HepG2 (cell line): Measurements from ENCODE around the gene MSL2. TPM values are rescaled to one million over a fixed set of nuclear protein-coding genes. Genes with fewer than 3 reads are reported as not detected.
A peak's percentile ranks its signal among the peaks of the same experiment; 100 is the strongest.

Source experiments
- CENPT ChIP-seq: sonication (generic); formaldehyde crosslinking; IDR thresholded peaks from 2 replicates; pipeline ENCODE4 v1.8.0; 2022; ENCODE audit warnings: low read depth, mild to moderate bottlenecking, moderate library complexity, missing genetic modification reagents
- CHD4 ChIP-seq: fragments of 200-600 bp; sonication (generic); IDR thresholded peaks from 2 replicates; pipeline ENCODE4 v1.7.0; 2017; ENCODE audit warnings: mild to moderate bottlenecking, low read length, borderline replicate concordance
- GATAD1 ChIP-seq: IDR thresholded peaks from 2 replicates; pipeline ENCODE4 v1.6.1; 2016; ENCODE audit warnings: missing genetic modification reagents, missing compliant biosample characterization
- HIVEP1 ChIP-seq: sonication (generic); formaldehyde crosslinking; IDR thresholded peaks from 2 replicates; pipeline ENCODE4 v1.4.0; 2020; ENCODE audit warnings: mild to moderate bottlenecking, missing genetic modification reagents
- MIXL1 ChIP-seq: IDR thresholded peaks from 2 replicates; pipeline ENCODE4 v1.6.1; 2016
- MYC ChIP-seq: sonication (generic); formaldehyde crosslinking; IDR thresholded peaks from 2 replicates; pipeline ENCODE4 v1.9.0; 2021; ENCODE audit warnings: missing genetic modification reagents, borderline replicate concordance
- NCOA5 ChIP-seq: sonication (generic); formaldehyde crosslinking; IDR thresholded peaks from 2 replicates; pipeline ENCODE4 v1.4.0; 2020; ENCODE audit warnings: missing genetic modification reagents
- NFE2 ChIP-seq: sonication (generic); formaldehyde crosslinking; IDR thresholded peaks from 2 replicates; pipeline ENCODE4 v1.4.0; 2020; ENCODE audit warnings: missing genetic modification reagents
- RAD51 ChIP-seq: fragments of 450-650 bp; IDR thresholded peaks from 2 replicates; pipeline ENCODE4 v1.6.1; 2016; ENCODE audit warnings: borderline replicate concordance
- RBM22 ChIP-seq: fragments of 200-400 bp; formaldehyde crosslinking; optimal IDR thresholded peaks from 2 replicates; pipeline ENCODE3; 2017; ENCODE audit warnings: mild to moderate bottlenecking, low read length, moderate library complexity
- SPEN ChIP-seq: sonication (generic); formaldehyde crosslinking; IDR thresholded peaks from 2 replicates; pipeline ENCODE4 v1.5.1; 2020; ENCODE audit warnings: low read depth, mild to moderate bottlenecking, missing genetic modification reagents
- TCF7L2 ChIP-seq: IDR thresholded peaks from 2 replicates; pipeline ENCODE4 v1.6.1; 2011; ENCODE audit warnings: mild to moderate bottlenecking, low read depth, low read length, moderate library complexity
- ZBTB20 ChIP-seq: sonication (generic); formaldehyde crosslinking; IDR thresholded peaks from 2 replicates; pipeline ENCODE4 v1.8.1; 2023; ENCODE audit warnings: missing genetic modification reagents, low read depth, mild to moderate bottlenecking, borderline replicate concordance
- ZFP82 ChIP-seq: sonication (generic); formaldehyde crosslinking; IDR thresholded peaks from 2 replicates; pipeline ENCODE4 v1.5.1; 2020; ENCODE audit warnings: mild to moderate bottlenecking, missing genetic modification reagents, borderline replicate concordance
- ZNF329 ChIP-seq: sonication (generic); formaldehyde crosslinking; IDR thresholded peaks from 2 replicates; pipeline ENCODE4 v1.9.0; 2021; ENCODE audit warnings: low read depth, mild to moderate bottlenecking, missing genetic modification reagents
- ZNF337 ChIP-seq: sonication (generic); formaldehyde crosslinking; IDR thresholded peaks from 2 replicates; pipeline ENCODE4 v1.5.1; 2020; ENCODE audit warnings: missing genetic modification reagents, low read depth, mild to moderate bottlenecking, borderline replicate concordance
- ZNF383 ChIP-seq: sonication (generic); formaldehyde crosslinking; IDR thresholded peaks from 2 replicates; pipeline ENCODE4 v1.4.0; 2020; ENCODE audit warnings: missing genetic modification reagents, mild to moderate bottlenecking, borderline replicate concordance
- ZNF510 ChIP-seq: sonication (generic); formaldehyde crosslinking; IDR thresholded peaks from 2 replicates; pipeline ENCODE4 v1.4.0; 2020; ENCODE audit warnings: low read depth, mild to moderate bottlenecking, missing genetic modification reagents
- ZNF552 ChIP-seq: sonication (generic); formaldehyde crosslinking; IDR thresholded peaks from 2 replicates; pipeline ENCODE4 v1.9.0; 2022; ENCODE audit warnings: missing genetic modification reagents, mild to moderate bottlenecking, borderline replicate concordance
- ZSCAN25 ChIP-seq: sonication (generic); formaldehyde crosslinking; IDR thresholded peaks from 2 replicates; pipeline ENCODE4 v1.8.0; 2022; ENCODE audit warnings: mild to moderate bottlenecking, missing genetic modification reagents
- polyA plus RNA-seq, 8 experiments: library from polyadenylated mRNA; depleted of rRNA in 3 of 8; stranded (reverse) in 7 of 8; unstranded in 1 of 8; fragments of >200 nt; fragmentation: Illumina TruSeq in 4 of 8; extraction: Trizol in 4 of 8; gene quantifications; 2 replicates each; pipeline versions ENCODE4 v1.2.1 to v1.2.3, GENCODE V29; 2011 to 2016; ENCODE audit warnings: low read depth in 4 of 8, missing spikeins in 1 of 8, mixed read lengths in 1 of 8; ENCODE audit not compliant: insufficient read depth in 1 of 8
- total RNA-seq, 5 experiments: library from RNA; depleted of rRNA; stranded (reverse); fragments of >200 nt; fragmentation: Illumina TruSeq; extraction: Trizol; gene quantifications; 2 replicates each; pipeline ENCODE4 v1.2.3, GENCODE V29; 2016; ENCODE audit warnings: low read depth in 1 of 5
- TF ChIP-seq, protein P1 (sequence below): sonication (generic); formaldehyde crosslinking; IDR thresholded peaks from 2 replicates; pipeline ENCODE4 v1.4.0; 2020; ENCODE audit warnings: mild to moderate bottlenecking, missing genetic modification reagents, borderline replicate concordance
- TF ChIP-seq, protein P2 (sequence below): fragments of 450-650 bp; IDR thresholded peaks from 2 replicates; pipeline ENCODE4 v1.6.1; 2017
- TF ChIP-seq, protein P3 (sequence below): sonication (generic); formaldehyde crosslinking; IDR thresholded peaks from 2 replicates; pipeline ENCODE4 v1.5.0; 2020; ENCODE audit warnings: mild to moderate bottlenecking, low read depth, missing genetic modification reagents, borderline replicate concordance
- TF ChIP-seq, protein P4 (sequence below): IDR thresholded peaks from 2 replicates; pipeline ENCODE4 v1.6.1; 2018; ENCODE audit warnings: missing genetic modification reagents, mild to moderate bottlenecking, missing compliant biosample characterization
- TF ChIP-seq, protein P5 (sequence below): sonication (generic); formaldehyde crosslinking; IDR thresholded peaks from 2 replicates; pipeline ENCODE4 v1.5.1; 2020; ENCODE audit warnings: missing genetic modification reagents, mild to moderate bottlenecking, borderline replicate concordance

The MSL2 gene
- total and polyA plus RNA-seq, 2 of the 13 experiments (the other 11 are each of a cell fraction or from before 2014, with no cell fraction given): 6.9 to 11.7 TPM

DNA sequence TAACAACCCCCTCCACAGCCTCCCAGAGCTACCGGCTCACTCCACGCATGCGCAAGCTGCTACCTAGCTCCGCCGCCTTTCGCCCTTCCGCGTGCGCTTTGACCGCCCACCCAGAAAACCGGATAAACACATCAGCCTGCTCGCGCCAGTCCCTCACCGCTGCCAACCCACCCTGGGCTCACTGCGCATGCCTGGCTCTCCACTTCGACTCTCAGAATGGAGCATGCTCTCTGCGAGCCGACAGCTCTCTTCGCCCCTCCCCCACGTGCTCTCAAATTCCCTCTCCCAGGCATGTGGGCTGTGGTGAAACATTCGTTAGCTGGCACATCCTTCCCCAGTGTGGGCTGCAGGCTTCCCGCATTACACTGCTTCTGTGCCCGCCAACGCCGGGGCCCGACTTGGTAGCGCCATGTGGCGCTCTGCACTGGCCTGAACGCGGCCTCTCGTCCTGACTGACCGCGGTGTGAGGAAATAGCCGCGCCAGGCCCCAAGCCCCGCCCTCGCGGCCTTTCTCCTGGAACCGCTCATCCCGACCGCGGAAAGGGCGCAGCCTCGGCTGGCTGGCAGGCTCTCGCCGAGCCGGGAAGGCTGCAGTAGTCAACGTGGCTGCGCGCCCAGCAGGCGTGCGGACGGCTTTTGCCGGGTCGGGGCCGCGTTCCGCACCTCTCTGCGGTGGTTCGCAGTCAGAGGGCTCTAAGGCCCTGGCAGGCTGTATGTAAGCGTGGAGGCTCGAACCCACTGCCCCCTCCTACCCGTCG, 445 bp upstream of the MSL2 start (continued):
- TF ChIP-seq, protein P1, sequence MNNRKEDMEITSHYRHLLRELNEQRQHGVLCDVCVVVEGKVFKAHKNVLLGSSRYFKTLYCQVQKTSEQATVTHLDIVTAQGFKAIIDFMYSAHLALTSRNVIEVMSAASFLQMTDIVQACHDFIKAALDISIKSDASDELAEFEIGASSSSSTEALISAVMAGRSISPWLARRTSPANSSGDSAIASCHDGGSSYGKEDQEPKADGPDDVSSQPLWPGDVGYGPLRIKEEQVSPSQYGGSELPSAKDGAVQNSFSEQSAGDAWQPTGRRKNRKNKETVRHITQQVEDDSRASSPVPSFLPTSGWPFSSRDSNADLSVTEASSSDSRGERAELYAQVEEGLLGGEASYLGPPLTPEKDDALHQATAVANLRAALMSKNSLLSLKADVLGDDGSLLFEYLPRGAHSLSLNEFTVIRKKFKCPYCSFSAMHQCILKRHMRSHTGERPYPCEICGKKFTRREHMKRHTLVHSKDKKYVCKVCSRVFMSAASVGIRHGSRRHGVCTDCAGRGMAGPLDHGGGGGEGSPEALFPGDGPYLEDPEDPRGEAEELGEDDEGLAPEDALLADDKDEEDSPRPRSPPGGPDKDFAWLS: no peak
- TF ChIP-seq ZBTB20: peak; percentile 94; the same call in 1 of the 2 replicates
- TF ChIP-seq, protein P2, sequence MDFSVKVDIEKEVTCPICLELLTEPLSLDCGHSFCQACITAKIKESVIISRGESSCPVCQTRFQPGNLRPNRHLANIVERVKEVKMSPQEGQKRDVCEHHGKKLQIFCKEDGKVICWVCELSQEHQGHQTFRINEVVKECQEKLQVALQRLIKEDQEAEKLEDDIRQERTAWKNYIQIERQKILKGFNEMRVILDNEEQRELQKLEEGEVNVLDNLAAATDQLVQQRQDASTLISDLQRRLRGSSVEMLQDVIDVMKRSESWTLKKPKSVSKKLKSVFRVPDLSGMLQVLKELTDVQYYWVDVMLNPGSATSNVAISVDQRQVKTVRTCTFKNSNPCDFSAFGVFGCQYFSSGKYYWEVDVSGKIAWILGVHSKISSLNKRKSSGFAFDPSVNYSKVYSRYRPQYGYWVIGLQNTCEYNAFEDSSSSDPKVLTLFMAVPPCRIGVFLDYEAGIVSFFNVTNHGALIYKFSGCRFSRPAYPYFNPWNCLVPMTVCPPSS: no peak
- TF ChIP-seq ZNF337 (CRISPR knock-in tag): peak; percentile 98
- peak; percentile 97 for TF ChIP-seq HIVEP1 (CRISPR knock-in tag)
- peak; percentile 90 for TF ChIP-seq ZNF329 (CRISPR knock-in tag)
- TF ChIP-seq MYC (CRISPR knock-in tag): peak; percentile 100
- TF ChIP-seq, protein P3, sequence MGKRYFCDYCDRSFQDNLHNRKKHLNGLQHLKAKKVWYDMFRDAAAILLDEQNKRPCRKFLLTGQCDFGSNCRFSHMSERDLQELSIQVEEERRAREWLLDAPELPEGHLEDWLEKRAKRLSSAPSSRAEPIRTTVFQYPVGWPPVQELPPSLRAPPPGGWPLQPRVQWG: no peak
- TF ChIP-seq CHD4: 0 out of 2 replicates have a peak, but pooled peaks have one; percentile 38
- TF ChIP-seq NCOA5 (CRISPR knock-in tag): peak; percentile 91; the same call in 1 of the 2 replicates
- peak; percentile 97 for TF ChIP-seq CENPT (CRISPR knock-in tag)
- peak; percentile 95 for TF ChIP-seq SPEN (CRISPR knock-in tag)
- TF ChIP-seq ZNF510 (CRISPR knock-in tag): peak; percentile 94; the same call in 1 of the 2 replicates
- TF ChIP-seq MIXL1 (CRISPR knock-in tag): peak; percentile 78
- TF ChIP-seq ZFP82: 0 out of 2 replicates have a peak, but pooled peaks have one; percentile 48
- TF ChIP-seq, protein P4, sequence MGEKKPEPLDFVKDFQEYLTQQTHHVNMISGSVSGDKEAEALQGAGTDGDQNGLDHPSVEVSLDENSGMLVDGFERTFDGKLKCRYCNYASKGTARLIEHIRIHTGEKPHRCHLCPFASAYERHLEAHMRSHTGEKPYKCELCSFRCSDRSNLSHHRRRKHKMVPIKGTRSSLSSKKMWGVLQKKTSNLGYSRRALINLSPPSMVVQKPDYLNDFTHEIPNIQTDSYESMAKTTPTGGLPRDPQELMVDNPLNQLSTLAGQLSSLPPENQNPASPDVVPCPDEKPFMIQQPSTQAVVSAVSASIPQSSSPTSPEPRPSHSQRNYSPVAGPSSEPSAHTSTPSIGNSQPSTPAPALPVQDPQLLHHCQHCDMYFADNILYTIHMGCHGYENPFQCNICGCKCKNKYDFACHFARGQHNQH (CRISPR knock-in tag): peak; percentile 89
- TF ChIP-seq RAD51: 0 out of 2 replicates have a peak, but pooled peaks have one; percentile 13
- TF ChIP-seq, protein P5, sequence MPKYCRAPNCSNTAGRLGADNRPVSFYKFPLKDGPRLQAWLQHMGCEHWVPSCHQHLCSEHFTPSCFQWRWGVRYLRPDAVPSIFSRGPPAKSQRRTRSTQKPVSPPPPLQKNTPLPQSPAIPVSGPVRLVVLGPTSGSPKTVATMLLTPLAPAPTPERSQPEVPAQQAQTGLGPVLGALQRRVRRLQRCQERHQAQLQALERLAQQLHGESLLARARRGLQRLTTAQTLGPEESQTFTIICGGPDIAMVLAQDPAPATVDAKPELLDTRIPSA (CRISPR knock-in tag): peak; percentile 90; the same call in 1 of the 2 replicates
- no peak for TF ChIP-seq TCF7L2
- TF ChIP-seq GATAD1 (CRISPR knock-in tag): peak; percentile 58; the same call in 1 of the 2 replicates
- TF ChIP-seq ZSCAN25 (CRISPR knock-in tag): peak; percentile 80
- TF ChIP-seq RBM22: peak; percentile 82
- TF ChIP-seq NFE2 (CRISPR knock-in tag): 0 out of 2 replicates have a peak, but pooled peaks have one; percentile 24
- 0 out of 2 replicates have a peak, but pooled peaks have one; percentile 22 for TF ChIP-seq ZNF383 (CRISPR knock-in tag)
- peak; percentile 97 for TF ChIP-seq ZNF552
